ENCODE measurements around the gene YIPF2.

DNA sequence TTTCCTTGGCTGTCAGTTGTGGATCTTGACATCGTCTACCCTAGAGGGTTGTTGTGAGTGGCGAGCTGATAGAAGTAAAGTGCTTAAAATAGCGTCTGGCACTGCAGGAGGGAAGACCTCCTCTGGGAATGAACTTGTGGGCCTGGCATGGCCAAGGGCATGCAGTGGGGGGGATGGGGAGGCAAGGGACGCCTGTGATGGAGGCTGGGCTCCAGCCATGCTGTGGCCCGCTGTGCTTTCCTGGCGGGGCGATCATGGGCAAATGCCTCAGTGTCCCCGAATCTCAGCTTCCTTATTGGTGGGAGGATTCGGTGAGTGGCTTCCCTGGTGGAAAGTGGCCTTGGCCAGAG lies 46.4 kb downstream of the YIPF2 start:
- no peak for TF ChIP-seq POLR2A (IDR thresholded peaks at IDR 0.05)
- TF ChIP-seq, protein P1, sequence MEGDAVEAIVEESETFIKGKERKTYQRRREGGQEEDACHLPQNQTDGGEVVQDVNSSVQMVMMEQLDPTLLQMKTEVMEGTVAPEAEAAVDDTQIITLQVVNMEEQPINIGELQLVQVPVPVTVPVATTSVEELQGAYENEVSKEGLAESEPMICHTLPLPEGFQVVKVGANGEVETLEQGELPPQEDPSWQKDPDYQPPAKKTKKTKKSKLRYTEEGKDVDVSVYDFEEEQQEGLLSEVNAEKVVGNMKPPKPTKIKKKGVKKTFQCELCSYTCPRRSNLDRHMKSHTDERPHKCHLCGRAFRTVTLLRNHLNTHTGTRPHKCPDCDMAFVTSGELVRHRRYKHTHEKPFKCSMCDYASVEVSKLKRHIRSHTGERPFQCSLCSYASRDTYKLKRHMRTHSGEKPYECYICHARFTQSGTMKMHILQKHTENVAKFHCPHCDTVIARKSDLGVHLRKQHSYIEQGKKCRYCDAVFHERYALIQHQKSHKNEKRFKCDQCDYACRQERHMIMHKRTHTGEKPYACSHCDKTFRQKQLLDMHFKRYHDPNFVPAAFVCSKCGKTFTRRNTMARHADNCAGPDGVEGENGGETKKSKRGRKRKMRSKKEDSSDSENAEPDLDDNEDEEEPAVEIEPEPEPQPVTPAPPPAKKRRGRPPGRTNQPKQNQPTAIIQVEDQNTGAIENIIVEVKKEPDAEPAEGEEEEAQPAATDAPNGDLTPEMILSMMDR (IDR thresholded peaks at IDR 0.05), result no peak
